ENCODE data around the gene HCN1.

The HCN1 gene

DNA sequence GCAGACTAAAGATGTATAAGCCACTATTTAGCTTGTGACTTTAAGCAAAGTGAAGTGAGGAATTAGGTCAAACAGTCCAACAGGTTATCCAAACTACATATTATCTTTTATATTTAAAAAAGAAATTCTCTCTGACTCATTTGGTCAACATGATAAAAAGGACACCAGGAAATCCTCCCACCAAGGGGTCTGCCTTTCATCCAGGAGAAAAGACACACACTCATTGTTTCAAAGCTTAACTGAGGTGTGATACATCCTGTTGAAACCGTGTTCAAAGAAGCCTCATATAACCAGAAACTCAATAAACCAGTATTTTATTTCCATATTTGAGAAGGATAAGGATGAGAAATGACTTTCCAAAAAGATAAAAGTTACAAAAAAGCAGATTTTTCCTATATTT lies 417.1 kb downstream of the HCN1 start:
- no peak for DNase-seq

DNA sequence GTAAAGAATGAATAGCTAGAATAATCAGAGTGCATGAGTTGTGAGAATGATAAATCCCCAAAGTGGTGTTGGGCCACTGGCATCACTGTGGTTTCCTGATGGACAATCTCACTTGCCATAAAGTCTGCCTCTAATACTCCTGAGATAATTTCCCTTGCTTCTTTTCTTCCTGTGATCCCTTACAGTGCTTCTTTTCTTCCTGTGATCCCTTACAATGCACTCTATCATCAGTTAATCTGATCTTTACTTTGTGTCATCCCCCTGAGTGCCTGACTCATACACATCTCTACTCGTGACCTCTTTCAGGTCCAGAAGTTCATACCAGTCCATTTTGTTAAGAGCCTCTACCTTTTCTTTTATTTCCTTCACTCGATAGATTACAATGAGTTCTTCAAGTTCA lies 418.3 kb downstream of the HCN1 start:
- DNase-seq = no peak

- no peak for DNase-seq
Measured at GRCh38 chr5:45274241-45274640, 421.9 kb downstream of the HCN1 start.

- DNase-seq = no peak
Measured at GRCh38 chr5:45271626-45272025, 424.6 kb downstream of the HCN1 start.

DNA sequence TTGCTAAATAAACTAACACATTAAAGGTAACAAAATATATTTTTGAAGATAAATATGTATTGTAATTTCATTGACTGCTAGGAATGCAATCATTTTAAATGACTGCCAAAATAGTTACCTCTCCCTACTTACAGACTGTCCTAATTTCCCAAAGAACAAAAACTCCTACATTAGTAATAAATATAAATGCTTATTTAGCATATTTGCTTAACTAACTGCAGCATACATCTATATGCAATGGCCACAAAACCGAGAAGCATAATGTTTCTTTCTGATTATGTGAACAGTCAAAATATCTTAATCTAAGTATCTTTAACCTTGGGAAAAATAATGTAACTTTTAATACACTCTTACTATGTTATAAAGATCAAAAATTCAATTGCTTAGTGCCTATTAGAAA lies 431.7 kb downstream of the HCN1 start:
- no peak for DNase-seq

GRCh38 chr5:45262061-45262590 lies 434.1 kb downstream of the HCN1 start:
- no peak for DNase-seq

DNA sequence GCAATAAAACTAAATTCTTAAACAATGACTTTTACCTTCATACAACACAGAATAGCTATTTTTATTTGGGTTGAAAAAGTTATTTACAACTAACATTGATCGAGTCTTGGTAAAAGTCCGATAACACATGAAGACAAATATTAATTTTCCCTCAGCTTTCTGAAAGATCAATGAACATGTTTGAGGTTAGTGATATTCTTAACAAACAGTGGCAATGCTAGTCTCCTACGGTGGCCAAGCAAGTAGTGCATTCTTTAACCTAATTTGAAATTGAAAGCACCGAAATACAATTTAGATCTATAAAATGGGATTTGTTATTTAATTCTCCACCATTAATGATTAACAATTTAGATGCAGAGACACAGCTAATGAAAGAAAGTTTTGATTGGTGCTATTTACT lies 435.1 kb downstream of the HCN1 start:
- no peak for DNase-seq

- DNase-seq = no peak
Measured at GRCh38 chr5:45260292-45260691, 435.9 kb downstream of the HCN1 start.

DNA sequence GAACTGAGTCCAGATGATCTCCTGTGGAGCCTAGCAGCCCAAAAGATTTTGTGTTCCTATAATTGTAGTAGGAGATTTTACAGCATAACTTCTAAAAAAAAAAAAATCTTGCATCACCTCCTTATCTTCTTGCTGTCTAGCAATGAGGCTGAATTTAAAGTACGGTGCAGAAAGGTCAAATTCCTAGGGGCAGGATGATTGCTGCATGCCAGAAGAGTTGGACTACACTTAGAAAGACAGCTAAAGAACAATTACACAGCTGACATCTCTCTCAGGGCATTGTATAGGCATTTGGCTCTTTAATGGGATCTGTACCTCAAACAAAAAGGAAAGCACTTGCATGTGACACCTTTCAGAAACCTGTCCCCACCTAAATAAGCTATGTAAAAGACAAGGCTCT lies 443.2 kb downstream of the HCN1 start:
- DNase-seq = no peak

DNA sequence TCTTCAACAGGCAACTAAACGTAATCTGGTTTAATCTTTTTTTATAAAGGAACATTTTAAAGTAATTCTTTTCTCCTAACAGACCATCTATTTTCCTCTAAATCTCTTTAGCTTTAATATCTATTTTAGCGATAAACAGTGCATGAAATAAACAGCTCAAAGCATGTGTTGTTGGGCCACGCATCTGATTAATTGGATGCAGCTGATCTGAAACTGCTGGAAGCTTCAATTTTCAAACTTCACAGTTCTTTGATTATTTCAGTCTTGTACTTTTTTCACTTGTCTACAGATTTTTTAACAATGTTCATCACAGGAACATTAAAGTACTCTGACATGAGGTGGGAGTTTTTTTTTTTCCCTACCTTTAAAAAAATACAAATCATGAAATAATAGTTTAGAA lies 443.6 kb downstream of the HCN1 start:
- no peak for DNase-seq

DNA sequence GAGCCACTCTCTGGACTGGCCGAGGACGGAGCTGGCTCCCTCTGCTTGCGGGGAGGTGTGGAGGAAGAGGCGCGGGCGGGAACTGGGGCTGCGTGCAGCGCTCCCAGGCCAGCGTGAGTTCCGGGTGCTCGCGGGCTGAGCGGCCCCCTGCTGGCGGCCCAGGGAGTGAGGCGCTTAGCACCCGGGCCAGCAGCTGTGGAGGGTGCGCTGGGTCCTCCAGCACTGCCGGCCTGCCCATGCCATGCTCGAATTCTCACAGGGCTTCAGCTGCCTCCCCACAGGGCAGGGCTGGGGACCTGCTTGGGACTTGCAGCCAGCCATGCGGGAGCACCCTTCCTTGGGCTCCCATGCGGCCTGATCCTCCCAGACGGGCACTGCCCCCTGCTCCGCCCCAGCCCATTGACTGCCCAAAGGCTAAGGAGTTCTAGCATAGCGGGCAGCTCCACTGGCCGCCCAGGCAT lies 470.6 kb downstream of the HCN1 start:
- no peak for DNase-seq

- no peak for DNase-seq
Measured at GRCh38 chr5:45205403-45205961, 490.7 kb downstream of the HCN1 start.
